ENCODE measurements around the gene COL11A2.

The COL11A2 gene

DNA sequence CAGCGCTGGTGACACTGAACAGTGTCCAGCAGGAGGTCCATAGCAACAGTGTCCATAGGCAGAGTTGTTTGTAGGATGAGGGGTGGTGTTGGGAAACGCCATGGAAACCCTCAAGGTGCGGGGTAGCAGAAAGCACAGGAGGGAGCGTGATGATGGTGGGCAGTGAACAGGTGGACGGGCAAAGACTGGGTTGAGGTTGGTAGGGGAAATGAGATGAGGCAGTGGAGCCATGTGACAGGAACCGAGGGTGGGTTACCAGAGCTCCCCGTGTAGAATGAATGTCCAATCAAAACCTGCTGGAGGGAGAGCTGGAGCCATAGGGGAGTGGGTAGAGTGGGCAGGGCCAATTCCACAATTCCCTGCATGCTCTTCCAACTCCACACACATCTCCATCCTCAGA is 78.5 kb downstream of the COL11A2 start:
- DNase-seq: no peak
